Astrocyte (in vitro differentiated cells and primary cell): ENCODE results near the gene LRRC74A. TPM values are rescaled to one million over a fixed set of nuclear protein-coding genes. Genes with fewer than 3 reads are reported as not detected.

Source experiments
- DNase-seq: peaks from one replicate; pipeline ENCODE4 v3.0.0-alpha.2; 2010; ENCODE audit warnings: low read depth
- FAIRE-seq: peaks from 2 replicates; lab custom pipeline; 2011; peaks lifted over from hg19 to GRCh38; lab: Jason Lieb, UNC
- H2AFZ ChIP-seq: 2 replicates; pipeline ENCODE4 v1.6.0; 2012; ENCODE audit warnings: low read depth, low read length, inconsistent platforms
- H3K27ac ChIP-seq: 2 replicates; pipeline ENCODE4 v1.5.1; 2011; ENCODE audit warnings: low read depth, low read length, inconsistent platforms
- H3K27me3 ChIP-seq: 2 replicates; pipeline ENCODE4 v1.6.0; 2011; ENCODE audit warnings: low read length, inconsistent platforms; ENCODE audit not compliant: insufficient read depth
- H3K36me3 ChIP-seq: 2 replicates; pipeline ENCODE4 v1.5.1; 2011; ENCODE audit warnings: low read length, inconsistent platforms; ENCODE audit not compliant: insufficient read depth
- H3K4me1 ChIP-seq: 2 replicates; pipeline ENCODE4 v1.5.1; 2011; ENCODE audit warnings: low read length, inconsistent platforms; ENCODE audit not compliant: insufficient read depth
- H3K4me2 ChIP-seq: 2 replicates; pipeline ENCODE4 v1.6.0; 2012; ENCODE audit warnings: low read length, inconsistent platforms
- H3K4me3 ChIP-seq: 2 replicates; pipeline ENCODE4 v1.5.1; 2011; ENCODE audit warnings: low read depth, mild to moderate bottlenecking, low read length, inconsistent platforms; ENCODE audit not compliant: insufficient read depth
- H3K79me2 ChIP-seq: 2 replicates; pipeline ENCODE4 v1.6.0; 2012; ENCODE audit warnings: mild to moderate bottlenecking, low read length, inconsistent platforms; ENCODE audit not compliant: insufficient read depth
- H3K9ac ChIP-seq: 2 replicates; pipeline ENCODE4 v1.6.0; 2012; ENCODE audit warnings: mild to moderate bottlenecking, low read length, inconsistent platforms
- H3K9me3 ChIP-seq: 2 replicates; pipeline ENCODE4 v1.5.1; 2012; ENCODE audit warnings: low read depth, mild to moderate bottlenecking, low read length, inconsistent platforms; ENCODE audit not compliant: insufficient read depth
- H4K20me1 ChIP-seq: 2 replicates; pipeline ENCODE4 v1.6.0; 2012; ENCODE audit warnings: low read length, inconsistent platforms; ENCODE audit not compliant: insufficient read depth
- H3K27ac Mint-ChIP-seq: one replicate; pipeline ENCODE4 v1.8.0; 2021; ENCODE audit warnings: mild to moderate bottlenecking, mixed read lengths; ENCODE audit not compliant: unreplicated experiment
- H3K27me3 Mint-ChIP-seq: one replicate; pipeline ENCODE4 v1.8.0; 2021; ENCODE audit warnings: low read depth, mixed read lengths; ENCODE audit not compliant: unreplicated experiment
- H3K36me3 Mint-ChIP-seq: one replicate; pipeline ENCODE4 v1.8.0; 2021; ENCODE audit warnings: low read depth, mixed read lengths; ENCODE audit not compliant: unreplicated experiment
- H3K4me1 Mint-ChIP-seq: one replicate; pipeline ENCODE4 v1.8.0; 2021; ENCODE audit warnings: low read depth, mixed read lengths; ENCODE audit not compliant: unreplicated experiment
- H3K4me3 Mint-ChIP-seq: one replicate; pipeline ENCODE4 v1.8.0; 2021; ENCODE audit warnings: mild to moderate bottlenecking, moderate library complexity, mixed read lengths; ENCODE audit not compliant: unreplicated experiment
- H3K9me3 Mint-ChIP-seq: one replicate; pipeline ENCODE4 v1.8.0; 2021; ENCODE audit warnings: mild to moderate bottlenecking, mixed read lengths; ENCODE audit not compliant: unreplicated experiment
- EZH2 ChIP-seq: IDR thresholded peaks from 2 replicates; pipeline ENCODE4 v1.6.1; 2012; ENCODE audit warnings: mild to moderate bottlenecking, low read length, inconsistent platforms; ENCODE audit not compliant: insufficient read depth
- total RNA-seq: library from RNA; stranded (reverse); gene quantifications from 2 replicates; pipeline ENCODE4 v1.2.1, GENCODE V29; 2021
- TF ChIP-seq, protein P1 (sequence below): IDR thresholded peaks from 2 replicates; pipeline ENCODE4 v1.5.1; 2011; ENCODE audit warnings: low read depth, mild to moderate bottlenecking, inconsistent platforms, low read length, moderate library complexity; ENCODE audit not compliant: insufficient read depth

Gene LRRC74A
- total RNA-seq, 1 donor from 2014 or later: not detected

DNA sequence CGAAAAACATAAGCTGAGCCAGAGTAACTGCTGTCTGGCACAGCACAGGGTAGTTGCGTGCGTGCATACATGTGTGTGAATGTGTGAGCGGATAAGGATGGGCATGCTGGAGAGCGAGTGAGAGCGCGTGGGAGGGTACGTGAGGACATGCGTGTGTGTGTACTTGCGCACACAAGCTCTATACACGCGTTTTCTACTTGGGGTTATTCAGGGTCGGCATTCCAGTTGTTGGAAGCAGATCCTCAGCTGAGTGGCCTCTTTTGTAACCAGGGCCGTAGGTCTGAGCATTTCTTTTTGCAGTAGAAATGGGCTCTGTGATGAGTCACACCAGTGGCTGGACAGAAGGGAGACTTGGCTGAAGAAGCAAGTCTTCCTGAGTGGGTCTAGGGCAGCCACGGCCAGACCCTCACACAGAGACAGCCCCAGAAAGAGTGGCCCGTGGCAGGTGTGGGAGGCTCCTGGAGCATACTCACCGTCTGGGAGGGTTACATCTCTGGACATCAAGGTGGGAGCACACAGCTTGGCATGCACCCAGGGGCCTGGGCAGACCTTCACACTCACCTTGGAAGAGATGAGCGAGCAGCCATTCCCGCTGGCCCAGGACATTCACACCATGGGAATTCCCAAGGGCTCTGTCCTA, 78.0 kb downstream of the LRRC74A start:
- DNase-seq (peak; percentile 86), FAIRE-seq (peak; percentile 34)
- Histone ChIP-seq H3K36me3 (no peaks in the 10 kb centered on the region), H3K4me2 (peak overlapping the region; percentile 77), H3K4me3 (peak overlapping the region; percentile 13), H3K27ac (peak overlapping the region; percentile 75), H3K9me3 (no peaks in the 10 kb centered on the region), H3K4me1 (peaks cover 21% of the 10 kb centered on the region), H3K9ac (peak overlapping the region; percentile 42), H3K79me2 (no peaks in the 10 kb centered on the region), H4K20me1 (no peaks in the 10 kb centered on the region), H2AFZ (no peak overlapping the region), H3K27me3 (no peaks in the 10 kb centered on the region)
- Mint-ChIP-seq H3K36me3 (no peaks in the 10 kb centered on the region), H3K4me3 (no peak overlapping the region), H3K27ac (peak overlapping the region; percentile 0), H3K4me1 (peaks cover 18% of the 10 kb centered on the region), H3K27me3 (peaks cover 6% of the 10 kb centered on the region), H3K9me3 (peaks cover 7% of the 10 kb centered on the region)
- no peak for TF ChIP-seq EZH2
- TF ChIP-seq, protein P1, sequence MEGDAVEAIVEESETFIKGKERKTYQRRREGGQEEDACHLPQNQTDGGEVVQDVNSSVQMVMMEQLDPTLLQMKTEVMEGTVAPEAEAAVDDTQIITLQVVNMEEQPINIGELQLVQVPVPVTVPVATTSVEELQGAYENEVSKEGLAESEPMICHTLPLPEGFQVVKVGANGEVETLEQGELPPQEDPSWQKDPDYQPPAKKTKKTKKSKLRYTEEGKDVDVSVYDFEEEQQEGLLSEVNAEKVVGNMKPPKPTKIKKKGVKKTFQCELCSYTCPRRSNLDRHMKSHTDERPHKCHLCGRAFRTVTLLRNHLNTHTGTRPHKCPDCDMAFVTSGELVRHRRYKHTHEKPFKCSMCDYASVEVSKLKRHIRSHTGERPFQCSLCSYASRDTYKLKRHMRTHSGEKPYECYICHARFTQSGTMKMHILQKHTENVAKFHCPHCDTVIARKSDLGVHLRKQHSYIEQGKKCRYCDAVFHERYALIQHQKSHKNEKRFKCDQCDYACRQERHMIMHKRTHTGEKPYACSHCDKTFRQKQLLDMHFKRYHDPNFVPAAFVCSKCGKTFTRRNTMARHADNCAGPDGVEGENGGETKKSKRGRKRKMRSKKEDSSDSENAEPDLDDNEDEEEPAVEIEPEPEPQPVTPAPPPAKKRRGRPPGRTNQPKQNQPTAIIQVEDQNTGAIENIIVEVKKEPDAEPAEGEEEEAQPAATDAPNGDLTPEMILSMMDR: no peak

DNA sequence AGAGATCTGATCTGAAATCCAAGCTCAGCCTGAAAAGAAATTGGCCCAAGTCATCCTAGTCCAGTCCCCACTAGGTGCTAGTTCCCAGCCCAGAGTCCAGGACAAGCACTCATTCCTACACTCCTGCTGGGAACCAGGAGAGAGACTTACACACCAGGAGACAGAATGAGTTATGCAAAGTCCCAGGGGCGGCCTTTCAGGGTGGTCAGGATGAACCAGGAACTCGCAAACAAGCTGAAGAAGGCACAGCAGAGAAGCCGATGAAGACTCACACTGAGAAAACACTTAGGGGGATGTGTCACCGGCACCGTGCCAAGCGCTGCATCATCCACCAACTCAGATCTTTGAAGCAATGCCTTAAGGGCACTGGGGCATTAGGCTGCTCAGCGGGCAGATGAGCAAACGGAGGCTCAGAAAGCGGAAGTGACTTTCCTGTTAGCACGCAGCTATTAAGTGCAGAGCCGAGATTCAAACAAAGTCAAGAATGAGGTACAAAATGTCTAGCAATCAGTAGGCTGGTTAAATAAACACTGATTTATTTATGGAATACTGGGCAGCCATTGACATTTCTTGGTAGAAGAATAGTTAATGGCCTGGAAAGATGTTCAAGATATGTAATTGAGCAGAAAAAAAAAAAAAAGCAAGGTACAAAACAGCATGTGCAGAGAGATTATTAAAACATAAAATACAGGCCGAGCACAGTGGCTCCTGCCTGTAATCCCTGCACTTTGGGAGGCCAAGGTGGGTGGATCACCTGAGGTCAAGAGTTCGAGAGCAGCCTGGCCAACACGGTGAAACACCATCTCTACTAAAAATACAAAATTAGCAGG, 78.7 kb downstream of the LRRC74A start:
- peaks cover 7% of the 10 kb centered on the region for H3K9me3 Mint-ChIP-seq
- Histone ChIP-seq H3K27ac (peak overlapping the region; percentile 75), H2AFZ (no peak overlapping the region), H3K9ac (peak overlapping the region; percentile 45), H3K4me3 (peak overlapping the region; percentile 13), H3K4me1 (peaks cover 21% of the 10 kb centered on the region), H3K27me3 (no peaks in the 10 kb centered on the region), H3K4me2 (peak overlapping the region; percentile 77), H4K20me1 (no peaks in the 10 kb centered on the region), H3K79me2 (no peaks in the 10 kb centered on the region), H3K9me3 (no peaks in the 10 kb centered on the region), H3K36me3 (no peaks in the 10 kb centered on the region)
- H3K4me3 Mint-ChIP-seq: no peak overlapping the region
- no peak for TF ChIP-seq EZH2
- TF ChIP-seq, protein P1: no peak
- FAIRE-seq: peak; percentile 71
- H3K36me3 Mint-ChIP-seq: no peaks in the 10 kb centered on the region
- DNase-seq: peak; percentile 92
- peaks cover 4% of the 10 kb centered on the region for H3K27me3 Mint-ChIP-seq
- H3K4me1 Mint-ChIP-seq: peaks cover 18% of the 10 kb centered on the region
- H3K27ac Mint-ChIP-seq: no peak overlapping the region
